IPS-18a (cell line): ENCODE measurements around the gene PARP14.
"Not testable (repeated sequence)": the region's sequence is repeated elsewhere in the genome, so short reads cannot be mapped to it uniquely, and the experiment has no call there.

ENCODE experiments used
- H3K27ac ChIP-seq: one replicate; pipeline ENCODE4 v1.5.1; 2013; ENCODE audit warnings: low read length
- H3K27me3 ChIP-seq: one replicate; pipeline ENCODE4 v1.6.1; 2013; ENCODE audit warnings: mild to moderate bottlenecking, low read length; ENCODE audit not compliant: control insufficient read depth, insufficient read depth
- H3K36me3 ChIP-seq: one replicate; pipeline ENCODE4 v1.6.1; 2013; ENCODE audit warnings: low read depth, low read length; ENCODE audit not compliant: control insufficient read depth
- H3K4me1 ChIP-seq: one replicate; pipeline ENCODE4 v1.6.1; 2013; ENCODE audit warnings: low read depth, low read length; ENCODE audit not compliant: control insufficient read depth
- H3K4me3 ChIP-seq: one replicate; pipeline ENCODE4 v1.5.1; 2013; ENCODE audit warnings: low read length
- H3K9ac ChIP-seq: one replicate; pipeline ENCODE4 v1.6.1; 2013; ENCODE audit warnings: mild to moderate bottlenecking, low read length, moderate library complexity
- H3K9me3 ChIP-seq: one replicate; pipeline ENCODE4 v1.6.1; 2013; ENCODE audit warnings: low read depth, low read length; ENCODE audit not compliant: control insufficient read depth

The PARP14 gene

DNA sequence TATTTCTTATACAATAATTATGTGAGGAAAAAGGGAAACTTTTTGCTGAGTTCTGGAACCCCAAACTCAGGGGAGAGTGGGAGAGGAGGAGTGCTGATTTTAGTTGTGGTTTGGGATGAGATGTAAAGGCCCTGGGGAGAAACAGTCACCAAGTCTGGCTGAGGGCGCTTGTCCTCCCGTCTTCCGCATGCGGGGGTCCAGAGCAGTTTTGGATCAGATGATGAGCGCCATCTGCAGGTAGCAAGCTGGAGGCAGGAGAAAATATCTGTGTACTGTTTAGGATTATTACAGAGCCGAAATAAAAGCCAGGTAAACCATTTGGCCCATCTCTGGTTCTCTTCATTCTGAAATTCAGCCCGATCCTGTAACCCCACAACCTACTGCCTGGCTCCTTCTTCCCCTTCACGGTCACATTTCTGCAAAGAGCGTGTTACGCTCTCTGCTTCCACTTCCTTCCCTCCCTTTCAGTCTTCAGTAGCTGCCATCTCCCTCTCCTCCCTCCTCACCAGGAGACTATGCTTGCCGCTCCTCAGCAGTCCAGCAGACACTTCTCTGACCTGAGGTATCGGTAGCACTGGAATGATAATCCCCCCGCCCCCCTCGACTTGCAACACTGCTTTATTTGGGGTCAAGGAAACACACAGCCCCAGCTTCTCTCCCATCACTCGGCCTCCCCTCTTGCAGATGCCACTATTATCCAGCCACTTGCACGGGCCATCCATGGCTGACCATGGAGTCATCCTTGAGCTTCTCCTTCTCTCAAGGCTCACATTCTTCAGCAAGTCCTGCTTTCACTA, 1.4 kb upstream of the PARP14 start:
- Histone ChIP-seq H3K4me1 (peaks cover 12% of the 10 kb centered on the region), H3K36me3 (no peaks in the 10 kb centered on the region), H3K4me3 (peak overlapping the region; percentile 80), H3K27ac (no peak overlapping the region), H3K9me3 (no peaks in the 10 kb centered on the region), H3K9ac (no peak overlapping the region), H3K27me3 (peaks cover 19% of the 10 kb centered on the region)

DNA sequence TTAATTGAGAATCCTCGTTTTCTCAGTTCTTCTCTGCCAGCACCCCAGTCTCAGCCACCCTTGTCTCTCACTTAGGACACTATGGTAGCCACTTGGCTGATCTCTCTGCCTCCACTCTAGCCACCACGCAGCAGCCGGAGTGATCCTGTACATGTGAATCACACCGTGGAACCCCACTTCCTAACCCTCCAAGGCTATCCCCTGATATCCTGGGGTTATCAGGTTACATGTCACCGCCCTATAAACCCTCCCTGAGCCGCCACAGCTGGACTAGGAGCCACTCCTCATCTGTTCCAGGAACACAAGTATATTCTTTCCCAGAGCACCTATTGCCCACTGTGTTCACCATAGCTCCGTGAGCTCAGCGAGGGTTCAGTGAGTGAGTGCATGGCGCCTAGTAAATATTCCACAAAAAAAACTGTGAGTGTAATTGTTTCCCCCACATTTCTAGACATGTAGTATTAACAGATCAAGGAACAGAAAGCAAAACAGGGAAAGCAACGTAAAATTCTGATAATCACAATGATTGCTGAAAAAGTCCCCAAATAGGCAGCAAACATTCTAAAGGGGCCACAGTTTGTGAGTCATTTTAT, 661 bp upstream of the PARP14 start:
- Histone ChIP-seq H3K4me1 (peaks cover 12% of the 10 kb centered on the region), H3K4me3 (peak overlapping the region; percentile 80), H3K9ac (peak overlapping the region; percentile 66), H3K9me3 (no peaks in the 10 kb centered on the region), H3K36me3 (no peaks in the 10 kb centered on the region), H3K27me3 (peaks cover 19% of the 10 kb centered on the region), H3K27ac (no peak overlapping the region)

DNA sequence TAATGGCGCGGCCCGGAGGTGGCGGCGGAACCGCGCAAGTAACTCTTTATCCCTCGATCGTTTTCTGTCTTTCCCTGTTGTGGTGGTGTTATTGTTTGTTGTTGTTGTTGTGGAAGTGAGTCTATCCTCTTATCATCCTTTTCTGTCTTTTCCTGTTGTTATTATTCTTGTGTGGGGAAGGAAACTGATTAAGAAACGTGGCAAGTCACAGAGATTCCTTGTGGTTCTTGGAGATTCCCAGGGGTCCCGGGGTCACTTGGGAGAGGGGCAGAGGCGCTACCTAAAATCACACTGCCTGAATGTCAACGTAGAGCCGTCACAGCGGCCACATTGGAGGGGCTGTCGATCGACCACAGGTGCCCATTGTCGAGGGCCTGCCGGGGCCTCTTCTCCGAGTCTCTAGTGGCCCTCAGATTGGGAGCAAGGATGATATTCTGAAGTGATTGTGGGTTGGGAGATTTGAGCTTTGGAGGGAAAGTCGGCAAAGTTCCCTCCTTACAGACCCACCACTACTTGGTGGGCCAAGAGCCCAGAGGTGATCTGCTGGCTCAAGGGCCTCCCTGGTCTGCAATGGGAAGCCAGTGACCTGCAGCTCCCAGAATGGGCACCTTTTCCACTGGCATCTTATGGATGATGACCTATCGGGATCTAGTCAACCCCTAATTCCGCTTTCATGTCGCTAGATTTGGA, 790 bp downstream of the PARP14 start:
- peak overlapping the region; percentile 29 for H3K9ac ChIP-seq
- H3K4me3 ChIP-seq, result peak overlapping the region; percentile 74
- H3K27ac ChIP-seq, result no peak overlapping the region
- H3K4me1 ChIP-seq, result peaks cover 12% of the 10 kb centered on the region
- no peaks in the 10 kb centered on the region for H3K9me3 ChIP-seq
- H3K36me3 ChIP-seq, result no peaks in the 10 kb centered on the region
- peaks cover 19% of the 10 kb centered on the region for H3K27me3 ChIP-seq

DNA sequence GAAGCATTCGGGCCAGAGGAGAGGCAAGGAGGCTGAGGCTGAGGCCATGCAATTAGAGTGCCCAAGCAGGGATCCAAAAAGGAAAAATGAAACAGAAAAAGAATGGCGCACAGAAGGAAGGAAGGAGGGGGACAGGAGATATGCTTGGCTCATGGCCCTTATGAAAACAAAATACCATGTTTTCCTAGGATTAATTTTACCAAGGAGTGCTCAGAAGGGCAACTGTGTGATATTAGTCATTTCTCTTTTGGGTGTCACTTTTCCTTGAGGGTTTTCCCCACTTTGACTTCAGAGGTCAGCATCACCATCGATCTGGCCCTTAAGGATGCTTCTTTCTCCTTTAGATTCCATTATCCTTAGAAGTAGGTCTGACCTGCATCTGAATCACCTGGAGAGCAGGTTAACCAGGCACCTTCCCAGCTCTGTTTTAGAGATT, 1.4 kb downstream of the PARP14 start:
- Histone ChIP-seq H3K27ac (no peak overlapping the region), H3K4me3 (peak overlapping the region; percentile 74), H3K9me3 (no peaks in the 10 kb centered on the region), H3K27me3 (peaks cover 19% of the 10 kb centered on the region), H3K9ac (no peak overlapping the region), H3K36me3 (no peaks in the 10 kb centered on the region), H3K4me1 (peaks cover 12% of the 10 kb centered on the region)

DNA sequence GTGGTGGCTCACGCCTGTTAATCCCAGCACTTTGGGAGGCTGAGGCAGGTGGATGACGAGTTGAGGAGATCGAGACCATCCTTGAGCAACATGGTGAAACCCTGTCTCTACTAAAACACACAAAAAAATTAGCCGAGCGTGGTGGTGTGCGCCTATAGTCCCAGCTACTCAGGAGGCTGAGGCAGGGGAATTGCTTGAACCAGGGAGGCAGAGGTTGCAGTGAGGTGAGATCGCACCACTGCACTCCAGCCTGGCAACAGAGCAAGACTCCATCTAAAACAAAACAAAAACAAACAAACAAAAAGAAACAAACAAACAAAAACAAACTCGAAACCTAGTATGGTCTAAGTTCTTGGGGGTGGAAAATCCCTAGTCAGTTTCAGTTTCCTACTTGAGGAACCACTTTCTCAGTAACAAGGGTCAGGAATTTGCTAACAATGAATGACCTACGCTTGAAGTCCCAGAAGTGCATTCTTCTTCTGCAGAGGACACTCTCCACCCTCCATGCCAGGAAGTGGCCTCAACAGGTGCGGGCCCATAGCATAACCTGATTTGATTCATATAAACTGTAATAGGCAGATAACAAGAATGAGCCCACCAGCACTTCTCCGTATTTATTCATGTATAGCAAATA, 2.3 kb downstream of the PARP14 start:
- H3K36me3 ChIP-seq, H3K9me3 ChIP-seq, H3K9ac ChIP-seq, H3K27ac ChIP-seq, H3K4me3 ChIP-seq: not testable (repeated sequence)
- Histone ChIP-seq H3K4me1 (peaks cover 12% of the 10 kb centered on the region), H3K27me3 (peaks cover 19% of the 10 kb centered on the region)

DNA sequence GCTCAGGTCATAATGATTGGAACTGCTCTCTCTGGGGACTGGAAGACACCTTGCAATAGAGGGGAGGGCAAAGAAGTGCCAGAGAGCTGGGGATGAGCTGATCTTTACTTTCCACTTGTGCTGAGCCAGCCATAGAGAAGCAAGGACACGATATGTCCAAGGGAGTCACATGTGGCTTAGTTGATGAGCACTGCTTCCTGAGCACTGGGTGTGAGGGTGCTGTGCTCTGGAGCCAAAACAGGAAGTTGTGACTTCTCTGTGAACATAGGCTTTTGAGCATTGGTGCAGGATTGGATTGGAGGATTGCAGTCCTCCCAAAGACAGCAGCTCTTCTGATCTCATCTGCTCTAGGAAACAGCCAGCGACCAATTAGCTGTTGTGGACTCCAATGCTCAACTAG, 6.7 kb downstream of the PARP14 start:
- Histone ChIP-seq H3K9ac (no peak overlapping the region), H3K4me3 (no peak overlapping the region), H3K4me1 (no peaks in the 10 kb centered on the region), H3K36me3 (peaks cover 7% of the 10 kb centered on the region), H3K27ac (no peak overlapping the region), H3K9me3 (no peaks in the 10 kb centered on the region), H3K27me3 (no peaks in the 10 kb centered on the region)

DNA sequence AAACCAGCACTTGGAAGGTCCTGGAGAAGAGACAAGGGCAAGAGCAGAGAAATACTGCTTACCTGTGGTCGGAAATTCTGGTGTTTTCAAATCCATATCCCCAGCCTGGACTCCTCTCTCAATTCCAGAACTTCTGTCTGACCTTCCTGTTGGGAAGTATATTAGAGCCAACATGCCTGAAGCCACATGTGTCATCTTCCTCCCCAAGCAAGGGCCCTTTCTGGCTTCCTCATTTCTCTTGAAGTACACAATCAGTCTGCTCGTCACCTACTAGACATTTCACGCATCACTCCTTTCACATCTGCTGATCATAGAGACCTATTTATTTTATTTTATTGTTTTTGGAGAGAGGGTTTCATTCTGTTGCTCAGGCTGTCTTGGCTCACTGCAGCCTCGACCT, 8.4 kb downstream of the PARP14 start:
- Histone ChIP-seq H3K4me1 (no peaks in the 10 kb centered on the region), H3K27ac (no peak overlapping the region), H3K9ac (no peak overlapping the region), H3K9me3 (no peaks in the 10 kb centered on the region), H3K36me3 (peaks cover 7% of the 10 kb centered on the region), H3K4me3 (no peak overlapping the region), H3K27me3 (no peaks in the 10 kb centered on the region)

DNA sequence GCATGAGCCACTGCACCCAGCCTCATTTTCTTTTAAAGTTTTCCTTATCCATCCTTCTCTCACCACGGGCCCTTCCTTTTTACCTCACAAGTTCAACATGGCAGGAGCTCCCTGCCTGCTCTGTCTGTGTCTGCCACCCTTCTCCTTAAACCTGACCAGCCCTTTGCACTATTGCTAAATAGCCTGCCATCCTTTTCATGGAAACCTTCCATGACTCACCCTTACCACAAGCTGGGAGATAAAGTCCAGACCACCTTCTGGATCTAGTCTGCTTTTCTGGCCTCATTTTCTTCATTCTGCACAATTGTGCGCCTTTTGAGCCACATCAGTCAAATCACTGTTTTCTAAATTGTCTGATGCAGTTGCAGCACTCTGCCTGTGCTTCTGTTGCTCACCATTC, 8.9 kb downstream of the PARP14 start:
- Histone ChIP-seq H3K27me3 (no peaks in the 10 kb centered on the region), H3K9ac (no peak overlapping the region), H3K36me3 (peaks cover 7% of the 10 kb centered on the region), H3K9me3 (no peaks in the 10 kb centered on the region), H3K4me3 (no peak overlapping the region), H3K4me1 (no peaks in the 10 kb centered on the region), H3K27ac (no peak overlapping the region)

DNA sequence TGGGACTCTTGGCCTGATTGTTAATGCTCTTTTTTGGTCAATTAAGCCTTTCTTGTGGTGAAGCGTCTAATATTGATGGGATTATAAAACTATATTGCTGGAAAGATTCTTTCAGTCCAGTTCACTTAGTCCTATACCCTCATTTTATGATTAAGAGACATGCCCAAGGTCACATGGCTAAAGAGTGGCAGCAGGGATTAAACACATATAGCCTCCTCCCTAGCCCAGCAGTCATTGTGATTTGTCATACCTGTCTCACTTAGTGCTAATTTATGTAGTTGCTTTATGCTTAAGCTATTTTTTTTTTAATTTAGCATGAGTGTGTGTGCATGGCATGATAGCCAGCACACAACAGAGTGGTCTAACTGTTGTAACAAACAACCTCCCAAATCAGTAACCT, 9.5 kb downstream of the PARP14 start:
- H3K4me1 ChIP-seq, result no peaks in the 10 kb centered on the region
- no peaks in the 10 kb centered on the region for H3K9me3 ChIP-seq
- H3K9ac ChIP-seq, result no peak overlapping the region
- H3K27me3 ChIP-seq, result no peaks in the 10 kb centered on the region
- no peak overlapping the region for H3K27ac ChIP-seq
- H3K36me3 ChIP-seq, result peaks cover 7% of the 10 kb centered on the region
- no peak overlapping the region for H3K4me3 ChIP-seq

DNA sequence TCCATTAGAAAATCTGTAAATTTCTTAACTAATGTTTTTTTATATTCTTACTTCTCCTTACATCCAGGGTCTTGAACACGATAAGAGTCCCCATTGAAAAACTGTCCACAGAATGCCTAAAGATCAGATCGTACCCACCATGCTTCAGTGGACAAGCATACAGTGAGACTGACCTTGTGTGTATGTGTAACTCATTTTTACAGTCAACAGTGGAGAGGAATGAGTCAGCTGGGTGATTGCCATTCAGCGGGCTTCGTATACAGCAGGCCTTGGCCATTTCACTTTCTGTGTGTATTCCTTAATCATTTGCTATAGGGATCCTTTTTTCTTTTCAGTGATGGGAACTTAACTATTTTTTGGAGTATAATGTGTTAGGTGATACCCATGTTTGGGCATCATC, 10.6 kb downstream of the PARP14 start:
- no peaks in the 10 kb centered on the region for H3K9me3 ChIP-seq
- no peaks in the 10 kb centered on the region for H3K27me3 ChIP-seq
- H3K4me1 ChIP-seq, result no peaks in the 10 kb centered on the region
- no peak overlapping the region for H3K4me3 ChIP-seq
- peaks cover 7% of the 10 kb centered on the region for H3K36me3 ChIP-seq
- H3K9ac ChIP-seq, result no peak overlapping the region
- H3K27ac ChIP-seq, result no peak overlapping the region

DNA sequence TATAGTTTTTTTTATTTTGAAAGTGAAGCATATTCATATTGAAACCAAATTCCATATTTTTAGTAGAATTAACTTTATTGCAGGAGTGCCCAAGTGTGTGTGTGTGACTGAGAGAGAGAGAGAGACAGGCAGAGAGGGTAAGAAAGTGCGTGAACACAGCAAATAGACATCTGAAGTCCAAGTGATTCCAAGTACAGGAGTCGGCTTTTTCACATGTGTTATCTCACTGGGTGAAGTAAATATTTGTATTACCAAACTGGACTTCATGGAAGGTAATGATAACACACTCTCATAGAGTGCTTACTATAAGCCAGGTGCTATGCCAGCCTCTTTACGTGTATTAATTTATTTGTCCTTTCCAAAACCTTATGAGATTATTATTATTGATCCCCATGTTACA, 12.0 kb downstream of the PARP14 start:
- Histone ChIP-seq H3K27ac (no peak overlapping the region), H3K9me3 (no peaks in the 10 kb centered on the region), H3K36me3 (peaks cover 2% of the 10 kb centered on the region), H3K9ac (no peak overlapping the region), H3K4me1 (no peaks in the 10 kb centered on the region), H3K4me3 (no peak overlapping the region), H3K27me3 (no peaks in the 10 kb centered on the region)
